Kidney (tissue), 14 donors: Measurements from ENCODE around the gene EGFR. TPM values are rescaled to one million over a fixed set of nuclear protein-coding genes. Genes with fewer than 3 reads are reported as not detected.

ENCODE experiments used
- DNase-seq, 5 donors: peaks; one replicate each; pipeline ENCODE4 v3.0.0-alpha.2; 2013 to 2020
- FAIRE-seq: peaks from 2 replicates; lab custom pipeline; 2012; peaks lifted over from hg19 to GRCh38; lab: Jason Lieb, UNC
- H3K27ac ChIP-seq, 2 donors: one replicate each; pipeline ENCODE4 v1.7.0; 2013; ENCODE audit warnings: low read depth in 2 of 2, low read length in 2 of 2, inconsistent platforms in 1 of 2
- H3K27me3 ChIP-seq: one replicate; pipeline ENCODE4 v1.7.1; 2013; ENCODE audit warnings: low read length, inconsistent platforms; ENCODE audit not compliant: control insufficient read depth, insufficient read depth
- H3K36me3 ChIP-seq, 3 donors: one replicate each; pipeline versions ENCODE4 v1.7.0 to v1.7.1; 2013; ENCODE audit warnings: low read length in 3 of 3, control low read depth in 1 of 3, inconsistent platforms in 1 of 3; ENCODE audit not compliant: insufficient read depth in 3 of 3, control insufficient read depth in 2 of 3
- H3K4me1 ChIP-seq, 3 donors: one replicate each; pipeline versions ENCODE4 v1.7.0 to v1.7.1; 2013; ENCODE audit warnings: low read length in 3 of 3, inconsistent platforms in 1 of 3, low read depth in 1 of 3; ENCODE audit not compliant: control insufficient read depth in 2 of 3, insufficient read depth in 2 of 3
- H3K4me3 ChIP-seq, 3 donors: one replicate each; pipeline versions ENCODE4 v1.7.0 to v1.8.1; 2013; ENCODE audit warnings: low read length in 3 of 3, control low read depth in 1 of 3, inconsistent platforms in 1 of 3
- H3K9ac ChIP-seq, 3 donors: one replicate each; pipeline versions ENCODE4 v1.7.0 to v1.7.1; 2013; ENCODE audit warnings: low read length in 3 of 3, control low read depth in 1 of 3, inconsistent platforms in 1 of 3
- H3K9me3 ChIP-seq, 3 donors: one replicate each; pipeline versions ENCODE4 v1.7.0 to v1.7.1; 2013; ENCODE audit warnings: low read length in 3 of 3, control low read depth in 1 of 3, inconsistent platforms in 1 of 3; ENCODE audit not compliant: control insufficient read depth in 2 of 3, insufficient read depth in 1 of 3
- CTCF ChIP-seq: IDR thresholded peaks from 3 replicates; pipeline ENCODE4 v1.5.1; 2012; ENCODE audit warnings: mild to moderate bottlenecking, moderate library complexity, borderline replicate concordance; ENCODE audit not compliant: insufficient read depth; ENCODE audit errors: extremely low read depth
- intact Hi-C: fragments of 100-400 bp; cut with DNase I; formaldehyde crosslinking; loops from one replicate; pipeline ENCODE4 v1.11.1; 2022
- polyA plus RNA-seq: library from polyadenylated mRNA; stranded (reverse); fragments of 350-450 nt; fragmentation: Illumina TruSeq; extraction: RNeasy Lipid Tissue Mini Kit (QIAGEN cat#74804); gene quantifications from one replicate; pipeline ENCODE4 v1.2.3, GENCODE V29; 2014; ENCODE audit warnings: low read depth, low replicate concordance; ENCODE audit not compliant: insufficient read depth
- total RNA-seq: library from RNA; stranded (reverse); fragmentation: NEBNext Ultra II Directional; extraction: Animal tissue kit (Norgen Biotek cat#: 25700); gene quantifications from one replicate; pipeline ENCODE4 v1.2.1, GENCODE V29; 2021
- donor health status: control.
- donor health status: control.
- donor health status: control.
- donor health status: control.
- donor health status: control.
- donor health status: DM: yes; HTN: yes; CAD: no.
- donor health status: Normal renal cell carcinoma (clear cell type).

Gene EGFR
- total and polyA plus RNA-seq, 2 donors from 2014 or later, result 5.9 to 61.3 TPM

DNA sequence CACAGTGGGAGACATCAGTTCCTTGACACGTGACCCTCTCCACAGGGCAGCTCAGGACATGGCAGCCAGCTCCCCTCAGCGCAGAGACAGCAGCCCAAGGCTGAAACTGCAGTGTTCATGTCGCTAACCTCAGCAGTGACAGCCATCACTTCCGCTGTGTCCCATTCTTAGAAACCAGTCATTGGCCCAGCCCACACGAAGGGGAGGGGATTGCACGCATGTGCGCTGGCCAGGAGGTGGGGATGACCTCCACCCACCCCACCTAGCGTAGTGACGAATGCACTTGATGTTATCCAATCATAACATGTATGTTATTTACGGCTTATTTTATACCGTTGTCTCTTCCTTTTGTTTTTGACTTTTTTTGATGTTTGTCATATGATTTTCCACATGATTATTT, 36.9 kb upstream of the EGFR start:
- Histone ChIP-seq H3K27me3 (no peaks in the 10 kb centered on the region), H3K27ac (no peak overlapping the region), H3K9ac (no peak overlapping the region), H3K36me3 (no peaks in the 10 kb centered on the region), H3K9me3 (no peaks in the 10 kb centered on the region), H3K4me1 (no peaks in the 10 kb centered on the region), H3K4me3 (no peak overlapping the region)
- DNase-seq (no peak), FAIRE-seq (no peak)
- no peak for TF ChIP-seq CTCF
- intact Hi-C loops, result no loop called here

DNA sequence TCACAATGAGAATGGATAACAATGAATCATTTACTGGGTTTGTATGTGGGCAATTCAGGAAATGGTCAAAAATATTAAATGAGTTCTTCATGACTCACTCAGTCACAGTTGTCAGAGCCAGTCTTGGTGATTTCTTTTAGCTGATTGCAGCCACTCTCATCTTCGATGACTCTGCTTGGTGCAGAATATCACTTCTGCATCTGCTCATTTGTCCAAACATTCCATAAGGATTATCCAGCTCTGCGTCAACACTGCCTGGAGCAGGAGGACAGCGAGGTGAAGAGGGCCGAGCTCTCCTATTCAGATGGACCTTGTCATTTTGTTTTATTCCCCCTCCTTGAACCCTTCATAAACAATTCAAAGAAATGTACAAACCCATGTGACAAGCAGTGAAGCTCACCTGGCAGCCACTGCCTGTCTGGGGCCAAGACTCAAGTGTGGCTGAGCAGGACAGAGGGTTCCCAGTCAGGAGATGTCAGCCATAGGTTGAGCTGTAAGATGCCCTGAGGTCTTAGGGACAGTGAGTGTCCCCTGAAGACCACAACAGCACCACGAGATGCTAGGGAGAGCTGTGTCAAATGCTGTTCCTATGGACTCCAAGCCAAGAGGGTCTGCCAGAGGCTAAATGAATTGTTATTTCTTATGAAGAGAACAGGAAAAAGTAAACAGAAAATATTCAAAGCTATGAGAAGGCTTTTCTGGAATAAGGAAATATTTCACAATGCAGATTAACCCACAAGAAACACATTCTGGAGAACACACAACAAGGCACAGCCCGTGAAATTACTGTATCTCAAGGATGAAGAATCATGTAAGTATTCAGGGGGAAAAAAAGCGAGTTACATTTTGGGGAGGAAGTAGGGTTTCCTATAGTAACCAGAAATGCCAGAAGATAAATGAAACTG, 33.1 kb upstream of the EGFR start:
- H3K9ac ChIP-seq, result no peak overlapping the region
- no peak overlapping the region for H3K27ac ChIP-seq
- FAIRE-seq, result no peak
- TF ChIP-seq CTCF, result no peak
- DNase-seq, result no peak
- no peaks in the 10 kb centered on the region for H3K36me3 ChIP-seq
- no peaks in the 10 kb centered on the region for H3K27me3 ChIP-seq
- H3K4me3 ChIP-seq, result no peak overlapping the region
- intact Hi-C loops, result no loop called here
- no peaks in the 10 kb centered on the region for H3K4me1 ChIP-seq
- no peaks in the 10 kb centered on the region for H3K9me3 ChIP-seq

- DNase-seq (no peak), FAIRE-seq (no peak)
- Histone ChIP-seq H3K27me3 (no peaks in the 10 kb centered on the region), H3K9ac (no peak overlapping the region), H3K36me3 (no peaks in the 10 kb centered on the region), H3K27ac (no peak overlapping the region), H3K4me3 (no peak overlapping the region), H3K4me1 (no peaks in the 10 kb centered on the region), H3K9me3 (no peaks in the 10 kb centered on the region)
- intact Hi-C loops, result no loop called here
- TF ChIP-seq CTCF, result no peak
These were observed 32.1 kb upstream of the EGFR start for GRCh38 chr7:54986716-54987115.
